SU-DHL-6 (cell line): ENCODE measurements around the gene SYNDIG1.

ENCODE experiments used
- CTCF ChIP-seq: fragments of 200-600 bp; sonication (generic); IDR thresholded peaks from one replicate; pipeline ENCODE4 v1.5.1; 2017; ENCODE audit warnings: antibody characterized with exemption, mild to moderate bottlenecking, low read length, moderate library complexity; ENCODE audit not compliant: insufficient read depth, poor library complexity, severe bottlenecking
- EZH2phosphoT487 ChIP-seq: fragments of 200-600 bp; sonication (generic), shearing (Covaris generic); conservative IDR thresholded peaks from 2 replicates; pipeline ENCODE4 v1.6.1; 2018; ENCODE audit warnings: mild to moderate bottlenecking, antibody characterized with exemption, low read length, moderate library complexity, mixed read lengths

- TF ChIP-seq CTCF: no peak
- no peak for TF ChIP-seq EZH2phosphoT487
Measured at GRCh38 chr20:24488800-24489175, 19.4 kb downstream of the SYNDIG1 start.
